Measurements from ENCODE around the gene TMBIM1.

Gene TMBIM1

GRCh38 chr2:218325566-218326160, 33.4 kb upstream of the TMBIM1 start:
- TF ChIP-seq CTCF (IDR thresholded peaks at IDR 0.05), result no peak
- no peak for DNase-seq (ENCODE audit: low spot score)
- Histone ChIP-seq H3K27ac (no peak overlapping the region), H3K4me3 (no peak overlapping the region)

- no peak for TF ChIP-seq CTCF (IDR thresholded peaks at IDR 0.05)
- Histone ChIP-seq H3K4me3 (peak overlapping the region; percentile 97), H3K27ac (peak overlapping the region; percentile 61 to 79)
- no peak for DNase-seq (ENCODE audit: low spot score)
Observed at GRCh38 chr2:218323526-218324472, 31.5 kb upstream of the TMBIM1 start.

DNA sequence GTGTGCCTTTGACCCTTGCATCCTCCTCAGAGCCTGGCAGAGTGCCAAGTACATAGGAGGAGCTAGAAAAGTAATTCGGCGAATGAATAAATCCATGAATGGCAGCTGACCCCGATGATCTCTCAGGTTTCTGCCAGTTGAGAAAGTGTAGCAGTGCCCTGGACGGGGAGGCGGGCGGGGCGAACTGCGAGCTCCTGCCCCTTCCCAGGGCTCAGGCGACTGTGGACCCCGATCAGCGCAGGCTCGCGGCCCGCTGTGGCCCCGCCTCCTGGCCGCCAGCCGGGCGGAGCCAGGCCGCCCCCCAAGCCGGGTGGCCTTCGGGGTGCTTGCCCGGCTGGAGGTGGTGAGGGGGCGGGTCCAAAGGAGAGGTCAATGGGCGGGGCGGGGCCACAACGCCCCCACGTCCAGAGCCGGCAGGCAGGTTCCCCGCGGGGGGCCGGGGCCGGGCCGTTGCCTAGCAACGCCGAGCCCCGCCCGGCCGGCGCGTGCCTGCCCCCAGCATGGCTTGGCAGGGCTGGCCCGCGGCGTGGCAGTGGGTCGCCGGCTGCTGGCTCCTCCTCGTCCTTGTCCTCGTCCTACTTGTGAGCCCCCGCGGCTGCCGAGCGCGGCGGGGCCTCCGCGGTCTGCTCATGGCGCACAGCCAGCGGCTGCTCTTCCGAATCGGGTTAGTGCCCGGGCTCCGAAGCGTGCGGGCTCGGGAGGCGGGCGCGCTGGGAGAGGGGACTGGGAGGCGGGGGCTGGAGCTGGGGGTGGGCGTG, 30.6 kb upstream of the TMBIM1 start:
- Histone ChIP-seq H3K27ac (peak overlapping the region; percentile 61 to 79), H3K4me3 (peak overlapping the region; percentile 97)
- DNase-seq (ENCODE audit: low spot score), result no peak
- no peak for TF ChIP-seq CTCF (IDR thresholded peaks at IDR 0.05)

GRCh38 chr2:218320704-218321336, 28.5 kb upstream of the TMBIM1 start:
- Histone ChIP-seq H3K27ac (no peak overlapping the region), H3K4me3 (no peak overlapping the region)
- no peak for DNase-seq (ENCODE audit: low spot score)
- TF ChIP-seq CTCF (IDR thresholded peaks at IDR 0.05), result no peak

DNA sequence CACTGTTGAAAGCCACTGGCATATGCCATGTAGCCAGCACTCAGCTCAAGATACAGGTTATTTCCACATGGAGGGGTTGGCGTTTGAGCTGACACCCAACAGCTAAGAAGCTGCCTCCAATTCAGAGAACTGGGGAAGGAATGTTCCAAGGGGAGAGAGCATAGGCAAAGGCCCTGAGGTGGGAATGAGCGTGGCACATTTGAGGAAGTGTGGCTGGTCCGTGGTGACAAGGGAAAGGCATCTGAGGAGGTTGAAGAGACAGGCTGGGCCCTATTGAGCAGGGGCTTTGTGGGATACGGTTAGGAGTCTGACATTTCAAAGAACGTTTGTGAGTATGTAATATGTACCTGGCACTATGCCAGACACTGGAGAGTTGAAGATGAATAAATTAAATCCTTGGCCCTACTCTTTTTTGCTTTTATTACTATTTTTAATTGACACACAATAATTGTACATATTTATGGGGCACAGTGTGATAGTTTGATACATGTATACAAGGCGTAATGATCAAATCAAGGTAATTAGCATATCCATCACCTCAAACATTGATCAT, 27.6 kb upstream of the TMBIM1 start:
- no peak for TF ChIP-seq CTCF (IDR thresholded peaks at IDR 0.05)

GRCh38 chr2:218318241-218318640, 25.9 kb upstream of the TMBIM1 start:
- TF ChIP-seq CTCF (IDR thresholded peaks at IDR 0.05), result no peak
- no peak for DNase-seq (ENCODE audit: low spot score)

More for the DNA sequence above, 27.6 kb upstream of the TMBIM1 start:
- Histone ChIP-seq H3K4me3 (no peak overlapping the region), H3K27ac (no peak overlapping the region)
- no peak for DNase-seq (ENCODE audit: low spot score)

More at GRCh38 chr2:218318241-218318640, 25.9 kb upstream of the TMBIM1 start:
- no peak overlapping the region for H3K27ac ChIP-seq
- no peak overlapping the region for H3K4me3 ChIP-seq
